ENCODE measurements around the gene GTPBP8. TPM values are rescaled to one million over a fixed set of nuclear protein-coding genes. Genes with fewer than 3 reads are reported as not detected.
A peak's percentile ranks its signal among the peaks of the same experiment; 100 is the strongest.

The GTPBP8 gene
- total and polyA plus RNA-seq, 2 of the 13 experiments (the other 11 are each of a cell fraction or from before 2014, with no cell fraction given), result 12.5 to 16.7 TPM

GRCh38 chr3:112990672-112991602 is at the start of gene GTPBP8 (continued):
- TF ChIP-seq RFX3 (CRISPR knock-in tag; IDR thresholded peaks at IDR 0.05), result no peak
- 0 out of 2 replicates have a peak, but pooled peaks have one; percentile 24 for TF ChIP-seq DNMT3B (CRISPR knock-in tag; conservative IDR thresholded peaks at IDR 0.05)
- peak; percentile 87; the same call in 1 of the 2 replicates for TF ChIP-seq BRCA1 (CRISPR knock-in tag; IDR thresholded peaks at IDR 0.05)
- TF ChIP-seq TSC22D2 (CRISPR knock-in tag; IDR thresholded peaks at IDR 0.05; ENCODE audit: borderline replicate concordance), result peak; percentile 34; the same call in 1 of the 2 replicates
- peak; percentile 34; the same call in 1 of the 2 replicates for TF ChIP-seq HIC2 (CRISPR knock-in tag; IDR thresholded peaks at IDR 0.05; ENCODE audit: low read depth)
- 0 out of 2 replicates have a peak, but pooled peaks have one; percentile 19 for TF ChIP-seq MIER2 (CRISPR knock-in tag; IDR thresholded peaks at IDR 0.05)
- TF ChIP-seq ZNF549 (CRISPR knock-in tag; IDR thresholded peaks at IDR 0.05), result no peak
- TF ChIP-seq CTCF (CRISPR knock-in tag; IDR thresholded peaks at IDR 0.05), result peak; percentile 19
- TF ChIP-seq ZBTB14 (CRISPR knock-in tag; IDR thresholded peaks at IDR 0.05), result peak; percentile 56; the same call in 1 of the 2 replicates
- TF ChIP-seq MED8 (CRISPR knock-in tag; IDR thresholded peaks at IDR 0.05; ENCODE audit: insufficient replicate concordance), result no peak
- no peak; the same call in 1 of the 2 replicates for TF ChIP-seq ZNF607 (CRISPR knock-in tag; IDR thresholded peaks at IDR 0.05; ENCODE audit: borderline replicate concordance)
- TF ChIP-seq ZNF142 (CRISPR knock-in tag; IDR thresholded peaks at IDR 0.05), result 0 out of 2 replicates have a peak, but pooled peaks have one; percentile 48
- TF ChIP-seq JDP2 (CRISPR knock-in tag; IDR thresholded peaks at IDR 0.05; ENCODE audit: borderline replicate concordance), result no peak; the same call in 1 of the 2 replicates
- TF ChIP-seq ZNF317 (CRISPR knock-in tag; IDR thresholded peaks at IDR 0.05), result 0 out of 2 replicates have a peak, but pooled peaks have one; percentile 57
- peak; percentile 88 for TF ChIP-seq SRSF1 (optimal IDR thresholded peaks at IDR 0.05; ENCODE audit: low read depth, low read length)
- TF ChIP-seq TEAD2 (CRISPR knock-in tag; IDR thresholded peaks at IDR 0.05), result no peak
- TF ChIP-seq FIP1L1 (IDR thresholded peaks at IDR 0.05; ENCODE audit: borderline replicate concordance, insufficient read depth, low read depth, low read length), result 0 out of 2 replicates have a peak, but pooled peaks have one; percentile 70
